NCI-H446 (cell line): ENCODE results near the gene SBF2.
"Not testable (repeated sequence)": the region's sequence is repeated elsewhere in the genome, so short reads cannot be mapped to it uniquely, and the experiment has no call there.

Experiments used
- DNase-seq, 2 experiments: peaks; one replicate each; lab custom pipeline; 2025; lab: John Stamatoyannopoulos, UW

Gene SBF2

DNA sequence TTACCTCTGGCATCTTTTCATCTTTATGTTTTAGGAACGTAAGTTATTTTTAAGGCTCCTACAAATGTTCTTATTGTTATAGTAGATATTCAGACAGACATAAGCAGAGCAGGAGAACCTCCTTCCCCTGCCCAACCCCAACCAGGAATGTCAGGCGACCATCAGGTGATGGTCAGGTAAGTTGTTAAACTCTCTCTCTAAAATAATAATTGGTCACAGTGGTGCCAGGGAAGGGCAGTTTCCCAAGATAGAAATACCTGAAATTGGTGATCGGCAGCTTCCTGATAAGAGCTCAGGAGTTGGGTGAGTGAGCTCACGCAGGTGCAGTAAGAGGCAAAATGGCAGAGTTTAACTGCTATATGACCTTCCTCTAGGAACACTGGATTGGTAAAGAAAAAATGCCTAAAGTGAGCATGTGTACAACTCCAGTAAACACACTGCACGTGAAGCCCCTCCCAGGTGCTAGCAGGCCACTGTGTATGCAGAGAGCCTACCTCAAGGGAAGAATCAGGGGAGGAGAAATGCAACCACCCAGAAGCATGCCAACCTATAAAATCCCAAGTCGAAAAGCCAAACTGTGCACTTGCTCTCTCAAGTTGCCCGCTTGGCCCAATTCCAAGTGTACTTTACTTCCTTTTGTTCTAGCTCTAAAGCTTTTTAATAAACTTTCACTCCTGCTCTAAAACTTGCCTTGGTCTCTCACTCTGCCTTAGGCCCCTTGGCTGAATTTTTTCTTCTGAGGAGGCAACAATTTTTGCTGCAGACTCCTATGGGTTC is 273.9 kb downstream of the SBF2 start:
- DNase-seq = no peak

DNA sequence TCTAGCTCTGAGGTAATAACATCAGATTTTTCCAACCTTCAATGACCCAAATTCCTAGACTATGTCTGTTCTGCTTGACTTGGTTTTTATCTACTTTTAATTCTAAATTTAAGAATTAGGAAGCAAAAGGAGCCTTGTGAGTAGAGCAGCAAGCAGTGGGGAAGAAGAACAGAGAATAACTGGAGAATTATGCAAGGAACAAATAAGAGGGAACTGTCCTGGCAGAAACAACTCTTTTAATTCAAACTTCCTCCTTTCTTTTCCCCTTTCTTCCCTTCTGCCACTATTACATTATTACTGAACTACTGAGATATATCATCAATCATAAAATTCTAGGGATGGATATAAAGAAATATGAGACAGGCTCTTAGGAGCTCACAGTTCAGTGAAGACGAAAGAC is 276.1 kb downstream of the SBF2 start:
- no peak for DNase-seq

DNA sequence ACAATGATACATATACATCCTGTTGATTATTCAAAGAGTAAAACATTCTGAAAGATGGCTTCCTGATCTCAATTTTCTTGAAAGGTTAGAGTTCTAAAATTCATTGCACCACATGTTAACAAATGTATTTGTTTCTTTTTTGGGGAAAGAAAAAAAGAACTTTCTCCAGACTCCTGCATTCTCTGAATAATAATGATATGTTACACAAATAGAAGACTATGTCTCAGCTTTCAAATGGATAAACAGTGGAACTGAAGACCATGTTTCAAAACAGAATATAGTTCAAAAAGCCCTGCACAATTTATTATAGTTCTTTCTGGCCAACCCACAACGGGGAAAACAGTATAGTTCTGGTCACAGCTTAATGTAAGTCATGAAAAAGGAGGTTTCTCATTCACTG is 277.0 kb downstream of the SBF2 start:
- no peak for DNase-seq

DNA sequence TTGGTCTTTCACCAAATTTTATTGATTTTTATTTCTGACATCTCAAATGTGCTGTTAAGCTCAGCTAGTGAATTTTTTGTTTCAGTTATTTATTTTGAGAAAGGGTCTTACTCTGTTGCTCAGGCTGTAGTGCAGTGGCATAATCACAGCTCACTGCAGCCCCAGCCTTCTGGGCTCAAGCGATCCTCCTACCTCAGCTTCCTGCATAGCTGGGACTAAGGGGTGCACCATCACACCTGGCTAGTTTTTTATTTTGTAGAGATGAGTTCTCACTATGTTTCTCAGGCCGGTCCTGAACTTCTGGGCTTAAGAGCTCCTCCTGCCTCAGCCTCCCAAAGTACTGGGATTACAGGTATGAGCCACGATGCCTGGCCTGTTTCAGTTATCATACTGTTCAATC is 282.0 kb downstream of the SBF2 start:
- no peak for DNase-seq

DNA sequence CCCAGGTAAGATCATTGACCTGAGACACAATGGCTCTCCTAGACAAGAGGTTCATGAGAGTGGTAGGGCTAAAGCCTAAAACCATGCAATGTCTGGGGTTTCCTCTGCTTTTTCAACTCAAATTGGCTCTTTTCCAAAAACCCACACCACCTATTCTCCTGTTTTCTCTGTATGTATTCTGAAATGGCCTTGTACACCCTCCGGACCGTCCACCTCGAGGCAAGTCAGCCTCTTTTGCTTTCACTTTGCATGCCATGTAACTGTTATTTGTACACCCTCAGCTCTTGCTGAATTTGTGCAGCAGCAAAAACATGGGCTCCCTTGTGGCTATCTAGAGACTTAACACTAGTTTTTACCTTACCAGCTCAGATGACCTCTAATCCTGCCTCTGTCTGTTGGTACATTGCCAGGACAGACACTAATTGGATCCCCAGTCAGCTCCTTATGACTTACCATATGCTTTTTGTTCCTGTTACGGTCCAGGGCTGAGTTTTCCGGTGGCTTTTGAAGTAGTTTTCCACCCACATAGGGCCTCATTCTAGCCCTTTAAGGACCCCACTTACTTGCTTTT is 288.0 kb downstream of the SBF2 start:
- no peak for DNase-seq

DNA sequence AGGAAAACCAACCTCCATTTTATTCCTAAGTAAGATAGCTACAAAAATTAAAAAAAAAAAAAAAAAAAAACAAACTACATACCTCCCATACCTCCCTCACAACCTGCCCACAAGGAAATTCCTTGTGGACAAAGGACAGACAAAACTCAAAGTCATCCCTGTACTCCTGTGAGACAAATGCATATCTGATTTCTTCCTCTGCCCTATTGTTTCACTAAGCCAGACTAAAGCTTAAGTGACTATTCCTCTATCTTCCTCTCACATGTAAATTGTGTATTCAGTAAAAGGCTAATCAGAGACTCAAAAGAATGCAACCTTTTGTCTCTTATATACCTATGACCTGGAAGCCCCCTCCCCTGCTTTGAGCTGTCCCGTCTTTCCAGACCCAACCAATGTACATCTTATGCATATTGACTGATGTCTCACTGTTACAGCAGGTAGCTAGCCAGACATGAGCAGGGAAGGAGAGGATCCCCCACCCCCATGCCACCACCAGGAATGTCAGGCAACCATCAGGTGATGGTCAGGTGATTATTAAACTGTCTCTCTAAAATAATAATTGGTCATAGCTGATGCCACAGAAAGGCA is 289.4 kb downstream of the SBF2 start:
- no peak for DNase-seq

DNA sequence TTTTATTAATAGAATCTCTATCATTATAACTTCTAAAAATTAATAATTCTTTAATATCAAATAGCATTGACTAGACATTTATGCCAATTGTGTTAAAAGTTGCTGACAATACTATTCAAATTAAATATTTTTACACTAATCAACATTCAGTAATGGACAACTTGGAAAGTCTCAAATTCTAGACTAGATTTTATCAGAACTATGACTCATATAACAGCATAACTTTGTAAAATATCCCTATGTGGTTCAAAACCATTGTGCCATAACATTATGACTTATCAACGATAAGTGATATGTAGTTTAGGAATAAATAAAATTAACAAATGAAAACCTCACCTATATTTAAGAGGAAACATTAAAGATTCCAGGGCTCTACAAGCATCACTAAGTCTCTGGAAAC is 291.8 kb downstream of the SBF2 start:
- DNase-seq = no peak

DNA sequence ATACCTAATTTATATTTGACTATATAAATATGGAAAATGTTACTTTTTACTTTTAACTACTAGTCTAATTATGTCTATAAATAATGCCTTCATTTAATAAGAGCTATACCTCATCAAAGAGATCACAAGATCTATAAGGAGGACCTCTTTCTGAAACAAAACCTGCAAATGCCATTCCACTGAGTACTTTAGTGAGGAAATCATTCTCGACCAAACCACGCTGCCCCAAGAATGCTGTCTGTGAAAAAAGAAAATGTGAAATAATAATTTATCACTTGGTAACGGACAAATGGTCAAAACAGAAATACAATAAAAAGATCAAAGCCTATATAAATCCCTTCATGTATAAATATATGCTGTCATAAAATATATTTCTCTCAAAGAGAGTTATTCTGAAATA is 301.7 kb downstream of the SBF2 start:
- DNase-seq = no peak

DNA sequence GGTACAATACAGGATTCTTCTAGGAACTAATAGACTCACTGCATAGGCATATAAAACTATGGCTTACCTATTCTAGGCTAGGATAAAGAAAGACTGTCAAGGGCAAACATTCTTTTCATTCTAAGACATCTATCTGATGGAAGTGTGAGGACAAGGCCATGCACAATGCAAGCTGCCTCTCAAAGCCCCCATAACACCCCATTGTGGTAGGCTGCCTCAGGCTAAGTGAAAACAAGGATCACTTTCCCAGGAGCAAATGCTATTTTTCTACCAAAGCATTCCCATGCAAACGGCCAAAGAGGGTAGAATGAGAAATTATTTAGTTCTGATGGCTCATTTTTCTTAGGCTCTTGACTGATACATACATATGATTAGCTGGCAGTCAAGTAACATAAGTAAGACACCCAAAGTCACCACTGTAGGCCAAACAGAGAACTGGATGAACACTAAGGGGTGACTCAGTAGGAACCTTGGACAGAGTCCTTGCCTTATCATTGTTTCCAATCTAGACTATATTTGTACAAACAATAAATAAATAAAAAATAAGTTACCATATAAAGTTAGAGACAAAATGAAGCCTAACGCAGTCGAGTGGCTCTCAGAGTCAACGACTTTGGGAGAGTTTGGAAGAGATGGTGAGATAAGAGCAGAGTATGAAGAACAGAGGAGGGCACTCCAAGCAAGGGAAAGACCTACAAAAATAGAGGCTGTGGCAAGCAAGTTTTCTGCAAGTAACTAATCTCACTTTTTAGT is 303.6 kb downstream of the SBF2 start:
- DNase-seq = no peak

DNA sequence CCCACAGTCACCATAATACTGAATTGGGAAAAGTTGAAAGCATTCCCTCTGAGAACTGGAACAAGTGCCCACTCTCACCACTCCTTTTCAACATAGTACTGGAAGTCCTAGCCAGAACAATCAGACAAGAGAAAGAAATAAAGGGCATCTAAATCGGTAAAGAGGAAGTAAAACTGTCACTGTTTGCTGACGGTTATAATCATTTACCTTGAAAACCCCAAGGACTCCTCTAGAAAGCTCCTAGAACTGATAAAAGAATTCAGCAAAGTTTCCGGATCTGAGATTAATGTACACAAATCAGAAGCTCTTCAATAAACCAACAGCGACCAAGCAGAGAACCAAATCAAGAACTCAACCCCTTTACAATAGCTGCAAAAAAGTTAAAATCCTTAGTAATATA is 306.7 kb downstream of the SBF2 start:
- not testable (repeated sequence) for DNase-seq

DNA sequence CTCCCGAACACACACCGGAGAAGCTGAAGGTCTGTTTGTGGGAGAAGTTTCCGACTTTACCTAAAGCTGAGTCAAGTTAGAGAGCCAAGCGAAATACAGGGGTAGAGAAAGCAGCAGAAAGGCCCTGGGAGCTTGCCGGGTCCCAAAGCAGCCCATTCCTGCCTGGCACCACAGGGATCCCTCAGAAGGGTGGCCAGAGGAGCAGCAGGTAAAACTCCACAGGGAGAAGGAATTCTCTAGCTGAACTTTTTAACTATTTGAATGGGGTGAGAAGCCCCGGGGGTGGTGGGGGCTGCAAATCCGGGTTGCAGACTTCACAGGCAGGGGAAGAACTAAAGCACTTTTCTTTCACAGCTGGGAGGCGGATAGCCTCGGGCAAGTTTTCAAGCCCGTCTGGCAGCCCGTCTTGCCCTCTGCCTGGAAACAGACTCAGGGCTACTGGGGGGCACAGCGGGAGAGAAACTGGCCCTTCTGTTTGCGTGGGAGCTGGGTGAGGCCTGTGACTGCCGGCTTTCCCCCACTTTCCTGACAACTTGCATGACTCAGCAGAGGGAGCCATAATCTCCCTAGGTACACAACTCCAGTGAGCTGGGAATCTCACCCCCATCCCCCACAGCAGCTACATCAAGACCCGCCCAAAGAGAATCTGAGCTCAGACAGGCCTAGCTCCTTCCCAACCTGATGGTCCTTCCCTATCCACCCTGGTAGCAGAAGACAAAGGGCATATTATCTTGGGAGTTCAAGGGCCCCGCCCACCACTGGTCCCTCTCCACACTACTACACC is 311.0 kb downstream of the SBF2 start:
- DNase-seq = peak; percentile 59 to 76

DNA sequence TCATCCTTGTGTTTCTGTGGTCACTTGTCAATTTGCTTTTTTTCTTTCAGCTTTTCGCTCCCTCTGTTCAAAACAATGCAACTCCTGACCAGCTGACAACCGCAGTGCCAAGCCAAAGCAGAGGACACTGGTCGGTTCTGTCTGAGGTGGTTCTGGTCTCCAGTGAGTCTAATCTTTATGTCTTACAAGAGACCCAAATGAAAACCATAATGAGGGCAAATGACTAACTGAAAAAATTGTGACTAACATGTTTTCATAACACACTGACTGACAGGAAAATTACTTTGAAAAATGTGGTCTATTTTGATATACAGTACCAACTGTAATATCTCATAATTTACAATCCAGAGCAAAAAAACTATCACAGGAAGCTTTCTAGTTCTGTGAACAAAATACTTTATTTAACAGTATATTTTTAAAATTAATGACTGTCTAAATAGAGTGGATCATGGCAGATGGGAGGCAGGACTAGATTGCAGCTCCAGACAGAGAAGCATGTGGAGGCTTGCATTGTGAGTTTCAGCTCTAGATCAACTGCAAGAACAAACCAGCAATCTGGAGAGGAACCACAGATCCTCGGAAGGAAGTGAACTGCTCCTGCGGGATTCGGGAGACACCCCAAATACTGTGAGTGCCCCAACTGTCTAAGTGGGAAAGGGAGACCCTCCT is 311.8 kb downstream of the SBF2 start:
- peak; percentile 36 to 39 for DNase-seq

DNA sequence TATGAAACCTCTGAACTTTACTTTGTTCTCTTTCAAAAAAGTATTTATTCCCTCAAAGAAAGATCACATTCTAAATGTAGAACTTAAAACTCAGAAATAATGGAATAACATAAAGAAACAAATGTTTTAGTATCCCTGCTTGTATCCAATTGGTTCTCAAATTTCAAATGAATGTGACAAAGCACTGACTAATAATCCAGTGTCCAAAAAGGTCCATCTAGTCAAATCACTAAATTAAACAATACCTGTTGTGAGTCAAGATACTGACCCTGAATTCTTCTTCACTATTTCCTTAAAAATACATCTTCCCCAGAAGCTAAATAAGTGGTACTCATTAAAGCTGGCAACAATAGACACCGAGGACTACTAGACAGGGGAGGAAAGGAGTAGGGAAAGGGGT is 313.1 kb downstream of the SBF2 start:
- no peak for DNase-seq

DNA sequence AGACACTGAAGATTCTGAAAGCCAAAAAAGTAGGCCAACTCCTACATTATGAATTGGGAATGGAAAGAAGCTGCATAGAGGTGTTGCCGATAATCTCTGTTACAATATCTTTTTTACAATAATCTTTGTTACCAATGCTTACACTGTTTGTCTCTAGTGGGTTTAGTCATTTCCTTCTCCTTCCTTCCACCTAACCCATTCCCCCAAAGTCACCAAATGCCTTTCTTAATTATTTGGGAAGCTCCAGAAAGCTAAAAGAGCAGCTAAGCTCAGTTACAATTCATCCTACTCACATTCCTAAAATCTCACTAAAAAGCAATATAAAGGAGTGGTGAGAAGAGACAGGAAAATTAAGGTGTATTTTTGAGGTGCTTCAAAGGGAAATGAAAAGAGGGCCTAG is 316.5 kb downstream of the SBF2 start:
- DNase-seq = no peak

DNA sequence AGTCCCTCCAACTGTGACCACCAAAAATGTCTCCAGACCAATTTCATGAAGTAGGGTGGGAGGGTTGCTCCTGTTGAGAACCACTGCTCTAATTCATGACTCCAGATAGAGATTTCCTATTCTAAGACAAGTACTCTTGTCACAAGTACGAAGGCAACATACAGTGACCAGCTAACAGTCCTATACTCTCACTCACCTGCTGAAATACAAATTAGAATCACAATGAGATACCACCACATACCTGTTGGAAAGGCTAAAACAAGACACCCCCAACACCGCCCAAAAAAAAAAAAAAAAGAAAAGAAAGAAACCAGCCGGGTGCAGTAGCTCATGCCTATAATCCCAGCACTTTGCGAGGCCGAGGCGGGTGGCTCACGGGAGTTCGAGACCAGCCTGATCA is 319.6 kb downstream of the SBF2 start:
- no peak for DNase-seq

DNA sequence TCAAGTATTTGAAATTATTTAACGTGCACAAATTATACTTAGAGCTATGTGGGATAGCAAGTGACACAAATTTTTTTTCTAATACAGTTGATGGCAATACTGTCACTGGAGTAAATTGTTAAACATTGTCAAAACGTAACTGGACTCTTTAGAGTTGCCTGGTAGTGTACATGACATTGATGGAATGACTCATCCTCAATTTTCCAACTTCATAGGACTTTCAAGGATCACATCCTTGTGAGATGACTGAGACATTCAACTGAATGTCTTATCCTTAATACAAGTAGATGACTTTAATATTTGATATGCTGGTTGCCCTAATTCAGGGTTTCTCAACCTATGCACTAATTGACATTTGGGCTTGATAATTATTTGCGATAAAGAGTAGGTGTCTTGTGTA is 320.1 kb downstream of the SBF2 start:
- no peak for DNase-seq

DNA sequence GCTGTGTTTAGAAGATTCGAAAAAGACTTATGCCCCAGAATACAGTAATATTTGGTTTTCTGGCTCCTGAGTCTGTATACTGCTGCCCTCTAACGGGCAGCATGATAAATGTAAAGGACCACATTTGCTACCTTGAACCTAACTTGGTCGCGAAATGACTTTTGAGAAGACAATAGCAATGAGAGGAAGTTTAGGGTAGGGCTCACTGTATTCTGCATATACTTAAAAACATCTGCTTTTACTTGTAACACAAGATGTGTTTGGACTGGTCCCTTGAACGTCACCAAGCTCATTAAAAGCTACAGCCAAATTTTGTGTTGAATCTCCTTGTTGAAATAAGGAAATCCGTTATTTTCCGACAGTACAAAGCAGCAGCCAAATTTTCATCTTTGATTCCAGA is 321.0 kb downstream of the SBF2 start:
- peak in 1 of 2 experiments; percentile 66 for DNase-seq

DNA sequence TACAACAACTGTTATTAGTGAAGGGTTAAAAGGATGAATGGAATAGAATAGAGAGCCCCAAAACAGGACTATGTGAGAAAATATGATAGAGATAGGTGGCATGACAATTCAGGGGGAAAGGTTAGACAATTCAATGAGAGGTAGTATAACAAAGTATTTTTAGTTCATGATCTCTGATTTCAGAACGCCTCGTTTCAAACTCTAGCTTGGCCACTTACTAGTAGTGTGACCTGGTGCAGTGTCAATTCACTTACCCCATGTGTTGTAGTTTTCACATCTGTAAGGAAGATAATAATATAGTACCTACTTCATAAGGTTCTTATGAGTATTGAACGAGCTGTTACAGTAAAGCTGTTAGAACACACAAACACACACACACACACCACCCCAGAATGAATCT is 322.1 kb downstream of the SBF2 start:
- DNase-seq = no peak

DNA sequence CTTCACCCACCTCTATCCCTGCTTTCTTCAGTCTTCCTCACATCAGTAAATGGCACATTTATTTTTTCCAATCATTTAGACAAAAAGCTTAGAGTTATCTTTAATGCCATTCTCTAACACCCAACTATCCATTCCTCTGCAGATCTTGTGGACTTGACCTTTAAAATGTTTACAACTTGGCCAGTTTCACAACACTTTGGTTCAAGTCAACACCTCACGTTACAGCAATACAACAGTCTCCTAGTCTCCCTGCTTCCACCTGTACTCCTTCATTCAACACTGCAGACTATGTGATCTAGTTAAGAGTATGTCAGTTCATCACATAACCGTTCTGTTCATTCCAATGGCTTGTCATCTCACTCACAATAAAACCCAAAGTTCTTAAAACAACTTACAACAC is 325.0 kb downstream of the SBF2 start:
- no peak for DNase-seq

DNA sequence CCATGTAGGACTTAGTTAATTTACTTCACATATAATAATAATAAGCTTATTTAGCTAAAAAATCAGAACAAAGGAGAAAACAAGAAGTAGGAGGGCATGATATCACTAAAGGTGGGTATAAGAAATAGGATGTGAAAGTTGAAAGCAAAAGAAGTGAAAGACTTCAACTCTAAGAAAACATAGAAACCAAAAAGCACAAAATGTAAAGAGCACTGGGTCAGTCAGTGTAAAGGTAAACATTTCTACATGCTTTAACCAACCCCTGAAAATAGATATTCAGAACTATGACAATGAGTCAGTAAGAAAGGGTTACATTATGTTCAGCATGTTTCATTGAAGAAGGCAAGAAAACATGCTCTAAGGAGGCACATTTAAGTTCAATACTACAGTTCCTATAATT is 331.3 kb downstream of the SBF2 start:
- no peak for DNase-seq

DNA sequence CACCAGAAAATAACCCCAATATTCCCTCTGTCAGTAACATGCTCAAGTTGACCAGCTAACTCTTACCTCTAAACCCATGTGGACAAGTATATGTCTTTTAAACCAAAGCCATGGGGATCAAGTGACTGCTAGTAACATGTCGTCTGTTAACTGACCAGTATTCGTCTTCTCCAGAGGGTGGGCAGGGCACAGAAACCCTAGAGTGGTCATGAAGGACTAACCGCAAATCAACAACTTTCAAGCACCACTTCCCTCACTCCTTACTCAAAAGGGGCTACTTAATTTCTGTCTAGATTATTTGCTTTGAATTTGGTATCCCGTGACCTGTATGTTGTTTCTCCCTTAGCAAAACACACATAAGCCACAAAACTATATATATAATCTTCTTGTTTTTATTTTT is 336.9 kb downstream of the SBF2 start:
- no peak for DNase-seq

DNA sequence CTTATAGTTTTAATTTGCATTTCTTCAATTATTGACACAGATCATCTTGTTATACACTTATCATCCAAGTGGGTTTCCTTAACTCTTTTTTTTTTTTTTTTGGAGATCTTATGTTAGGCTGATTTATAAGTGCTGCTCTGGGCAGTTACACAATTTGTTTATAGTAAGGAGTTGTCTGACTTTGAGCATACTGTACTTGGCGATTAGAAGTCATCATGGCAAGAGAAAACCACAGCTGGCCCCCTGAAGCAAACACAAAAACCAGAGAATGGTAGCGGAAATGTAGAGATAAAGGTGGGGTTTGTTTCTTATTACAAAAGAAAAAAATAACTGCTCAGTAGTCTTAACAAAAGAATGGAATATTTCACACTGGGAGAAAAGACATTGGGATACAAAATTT is 337.5 kb downstream of the SBF2 start:
- no peak for DNase-seq
